Heart left ventricle (tissue), 13 donors: Measurements from ENCODE around the gene P3H3.

Source experiments
- POLR2A ChIP-seq, 2 donors: fragments of 450-650 bp; IDR thresholded peaks; one replicate each; pipeline ENCODE4 v1.6.1; 2017; ENCODE audit warnings: antibody characterized with exemption in 2 of 2, mild to moderate bottlenecking in 2 of 2, moderate library complexity in 2 of 2
- TF ChIP-seq, protein P1 (sequence below), 12 donors: fragments of 200-600 bp; sonication (generic) in 4 of 12; IDR thresholded peaks; one replicate each; pipeline versions ENCODE4 v1.5.0 to v1.8.0; 2018 to 2022; ENCODE audit warnings: antibody characterized with exemption in 12 of 12, mild to moderate bottlenecking in 5 of 12
- donor health status: ischemic (EF 13 %, LVEDD 7.1; RV severe dilation, severe dysfunction).
- donor health status: DM: no; HTN: yes; CAD: no.
- donor health status: DM: no; HTN: no; CAD: no.
- donor health status: ischemic (EF 25% LVEDD 6.9; RV normal size, moderate dysfunction).
- donor health status: ischemic (EF 25% LVEDD 5.7; RV mildly dilated, moderate dysfunction).
- donor health status: ischemic (EF 35%, LVEDD 5.7; RV mildly dilated, moderate dysfunction).
- donor health status: nonischemic (EF 11% LVEDD 7.7; RV severe dilation, severe dysfunction).
- donor health status: DM: yes; HTN: yes; CAD: no.
- donor health status: PGD.
- donor health status: ischemic (EF 29% LVEDD 5.4; RV normal size, mild dysfunction).
- donor health status: nonischemic (EF 23%, LVEDD 6.1; RV moderate dilation, normal function).

DNA sequence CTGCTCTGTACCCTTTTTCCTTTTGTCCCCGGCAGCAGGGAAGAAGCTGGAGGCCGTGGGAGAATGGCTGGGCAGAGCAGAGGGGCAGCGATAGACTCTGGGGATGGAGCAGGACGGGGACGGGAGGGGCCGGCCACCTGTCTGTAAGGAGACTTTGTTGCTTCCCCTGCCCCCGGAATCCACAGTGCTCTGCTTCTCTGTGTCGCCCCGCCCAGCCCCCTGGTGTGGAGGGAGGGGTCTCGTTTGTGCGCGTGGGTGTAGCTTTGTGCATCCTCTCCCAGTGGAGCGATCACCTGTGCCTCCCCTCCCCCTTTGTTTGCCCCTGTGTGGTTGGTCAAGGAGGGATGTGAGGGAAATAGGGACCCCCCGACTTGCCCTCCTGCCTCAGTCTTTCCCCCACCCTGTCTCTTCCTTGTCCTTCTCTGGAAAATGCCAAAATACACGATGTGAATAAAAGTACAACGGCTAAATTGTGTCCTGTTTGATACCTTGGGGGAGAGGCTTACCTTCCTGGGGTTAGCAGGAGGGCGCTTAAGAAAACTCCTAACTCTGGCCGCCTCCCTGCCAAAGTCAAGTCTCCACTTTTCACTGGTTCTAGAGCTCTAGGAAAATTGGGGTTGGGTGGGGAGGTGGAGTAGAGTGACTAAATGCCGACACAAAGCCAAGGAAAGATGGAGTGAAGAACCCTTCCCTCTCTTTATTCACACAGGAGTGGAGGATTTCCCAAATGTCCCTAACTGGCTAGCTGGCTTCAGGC is 38.1 kb downstream of the P3H3 start:
- TF ChIP-seq, protein P1, sequence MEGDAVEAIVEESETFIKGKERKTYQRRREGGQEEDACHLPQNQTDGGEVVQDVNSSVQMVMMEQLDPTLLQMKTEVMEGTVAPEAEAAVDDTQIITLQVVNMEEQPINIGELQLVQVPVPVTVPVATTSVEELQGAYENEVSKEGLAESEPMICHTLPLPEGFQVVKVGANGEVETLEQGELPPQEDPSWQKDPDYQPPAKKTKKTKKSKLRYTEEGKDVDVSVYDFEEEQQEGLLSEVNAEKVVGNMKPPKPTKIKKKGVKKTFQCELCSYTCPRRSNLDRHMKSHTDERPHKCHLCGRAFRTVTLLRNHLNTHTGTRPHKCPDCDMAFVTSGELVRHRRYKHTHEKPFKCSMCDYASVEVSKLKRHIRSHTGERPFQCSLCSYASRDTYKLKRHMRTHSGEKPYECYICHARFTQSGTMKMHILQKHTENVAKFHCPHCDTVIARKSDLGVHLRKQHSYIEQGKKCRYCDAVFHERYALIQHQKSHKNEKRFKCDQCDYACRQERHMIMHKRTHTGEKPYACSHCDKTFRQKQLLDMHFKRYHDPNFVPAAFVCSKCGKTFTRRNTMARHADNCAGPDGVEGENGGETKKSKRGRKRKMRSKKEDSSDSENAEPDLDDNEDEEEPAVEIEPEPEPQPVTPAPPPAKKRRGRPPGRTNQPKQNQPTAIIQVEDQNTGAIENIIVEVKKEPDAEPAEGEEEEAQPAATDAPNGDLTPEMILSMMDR (IDR thresholded peaks at IDR 0.05) = no peak
- no peak for TF ChIP-seq POLR2A (IDR thresholded peaks at IDR 0.05)
